ENCODE data around the gene TGFB1. TPM values are rescaled to one million over a fixed set of nuclear protein-coding genes. Genes with fewer than 3 reads are reported as not detected.

Gene TGFB1
- total RNA-seq, 1 donor from 2014 or later, result 244 TPM

DNA sequence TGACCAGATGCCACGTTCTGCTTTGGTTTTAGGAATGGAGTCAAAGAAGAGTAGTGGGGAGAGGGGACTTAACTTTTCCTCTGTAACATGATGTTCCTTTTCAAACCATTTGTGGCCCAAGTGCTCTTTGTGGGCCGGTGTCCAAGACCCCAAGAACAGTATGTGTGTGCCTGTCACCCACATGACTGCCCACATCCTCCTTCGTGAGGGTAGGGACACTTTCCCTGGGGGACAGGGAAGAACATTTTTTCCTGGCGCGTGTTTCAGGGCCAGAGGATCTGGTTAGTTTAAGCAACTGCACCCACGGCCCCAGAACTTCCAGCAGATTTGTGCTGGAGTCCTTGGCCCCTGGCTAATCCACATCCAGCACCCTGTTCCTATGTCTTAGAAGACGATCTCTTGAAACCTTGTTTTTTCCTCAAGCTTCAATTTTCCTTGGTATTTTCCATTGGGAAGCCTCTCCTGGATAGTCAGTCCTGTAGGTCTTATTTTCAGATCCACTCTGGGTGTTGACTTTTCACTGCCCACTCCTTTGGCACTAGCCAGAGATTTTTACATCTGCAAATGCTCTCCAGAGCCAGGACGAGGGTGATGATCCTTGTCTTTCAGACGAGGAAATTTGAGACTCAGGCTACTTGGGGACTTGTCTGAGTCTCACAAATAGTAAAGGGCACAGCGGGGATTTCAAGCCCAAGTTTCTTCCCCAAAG is 54.5 kb downstream of the TGFB1 start:
- Mint-ChIP-seq H3K36me3 (ENCODE audit: unreplicated experiment) (peaks cover 58% of the 10 kb centered on the region), H3K4me1 (ENCODE audit: unreplicated experiment) (peaks cover 36% of the 10 kb centered on the region), H3K9me3 (ENCODE audit: unreplicated experiment) (no peaks in the 10 kb centered on the region), H3K27ac (ENCODE audit: unreplicated experiment) (peak overlapping the region; percentile 98), H3K4me3 (ENCODE audit: unreplicated experiment) (no peak overlapping the region), H3K27me3 (ENCODE audit: unreplicated experiment) (no peaks in the 10 kb centered on the region)
- TF ChIP-seq, protein P1, sequence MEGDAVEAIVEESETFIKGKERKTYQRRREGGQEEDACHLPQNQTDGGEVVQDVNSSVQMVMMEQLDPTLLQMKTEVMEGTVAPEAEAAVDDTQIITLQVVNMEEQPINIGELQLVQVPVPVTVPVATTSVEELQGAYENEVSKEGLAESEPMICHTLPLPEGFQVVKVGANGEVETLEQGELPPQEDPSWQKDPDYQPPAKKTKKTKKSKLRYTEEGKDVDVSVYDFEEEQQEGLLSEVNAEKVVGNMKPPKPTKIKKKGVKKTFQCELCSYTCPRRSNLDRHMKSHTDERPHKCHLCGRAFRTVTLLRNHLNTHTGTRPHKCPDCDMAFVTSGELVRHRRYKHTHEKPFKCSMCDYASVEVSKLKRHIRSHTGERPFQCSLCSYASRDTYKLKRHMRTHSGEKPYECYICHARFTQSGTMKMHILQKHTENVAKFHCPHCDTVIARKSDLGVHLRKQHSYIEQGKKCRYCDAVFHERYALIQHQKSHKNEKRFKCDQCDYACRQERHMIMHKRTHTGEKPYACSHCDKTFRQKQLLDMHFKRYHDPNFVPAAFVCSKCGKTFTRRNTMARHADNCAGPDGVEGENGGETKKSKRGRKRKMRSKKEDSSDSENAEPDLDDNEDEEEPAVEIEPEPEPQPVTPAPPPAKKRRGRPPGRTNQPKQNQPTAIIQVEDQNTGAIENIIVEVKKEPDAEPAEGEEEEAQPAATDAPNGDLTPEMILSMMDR (IDR thresholded peaks at IDR 0.05), result no peak
- DNase-seq (ENCODE audit: extremely low spot score, unreplicated experiment), result no peak

DNA sequence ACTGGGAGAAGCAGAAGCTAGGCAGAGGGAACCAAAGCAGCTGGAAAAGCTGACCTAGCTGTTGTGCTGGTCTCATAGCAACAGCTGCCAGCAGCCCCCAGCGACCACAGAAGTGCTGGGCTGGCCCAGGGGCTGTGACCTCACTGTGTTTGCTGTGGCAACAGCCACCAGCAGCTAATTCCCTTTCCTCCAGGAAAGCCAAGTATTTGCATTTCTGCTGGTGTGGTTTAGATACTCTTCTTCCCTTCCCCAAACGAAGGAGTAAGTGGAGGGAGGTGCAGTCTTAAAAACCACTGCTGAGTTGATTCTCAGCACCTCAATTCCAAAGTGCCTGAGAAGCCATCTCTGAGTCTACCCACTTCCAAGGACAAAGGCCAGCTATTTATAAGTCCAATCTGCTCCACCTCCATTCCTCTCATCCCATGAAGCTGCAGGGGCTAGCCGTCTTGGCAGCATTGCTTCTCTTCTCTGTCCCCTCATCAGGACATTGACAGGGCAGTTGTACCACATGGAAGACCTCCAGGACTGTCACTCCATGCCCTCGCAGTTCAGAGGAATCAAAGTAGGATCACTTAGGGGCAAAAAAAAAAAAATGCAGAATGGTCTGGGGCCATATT is 55.3 kb downstream of the TGFB1 start:
- H3K27ac Mint-ChIP-seq (ENCODE audit: unreplicated experiment), result peak overlapping the region; percentile 98
- H3K9me3 Mint-ChIP-seq (ENCODE audit: unreplicated experiment), result no peaks in the 10 kb centered on the region
- peak; percentile 92 for DNase-seq (ENCODE audit: extremely low spot score, unreplicated experiment)
- H3K36me3 Mint-ChIP-seq (ENCODE audit: unreplicated experiment), result peaks cover 60% of the 10 kb centered on the region
- no peaks in the 10 kb centered on the region for H3K27me3 Mint-ChIP-seq (ENCODE audit: unreplicated experiment)
- H3K4me1 Mint-ChIP-seq (ENCODE audit: unreplicated experiment), result peaks cover 36% of the 10 kb centered on the region
- H3K4me3 Mint-ChIP-seq (ENCODE audit: unreplicated experiment), result no peak overlapping the region
- TF ChIP-seq, protein P1 (IDR thresholded peaks at IDR 0.05), result no peak

DNA sequence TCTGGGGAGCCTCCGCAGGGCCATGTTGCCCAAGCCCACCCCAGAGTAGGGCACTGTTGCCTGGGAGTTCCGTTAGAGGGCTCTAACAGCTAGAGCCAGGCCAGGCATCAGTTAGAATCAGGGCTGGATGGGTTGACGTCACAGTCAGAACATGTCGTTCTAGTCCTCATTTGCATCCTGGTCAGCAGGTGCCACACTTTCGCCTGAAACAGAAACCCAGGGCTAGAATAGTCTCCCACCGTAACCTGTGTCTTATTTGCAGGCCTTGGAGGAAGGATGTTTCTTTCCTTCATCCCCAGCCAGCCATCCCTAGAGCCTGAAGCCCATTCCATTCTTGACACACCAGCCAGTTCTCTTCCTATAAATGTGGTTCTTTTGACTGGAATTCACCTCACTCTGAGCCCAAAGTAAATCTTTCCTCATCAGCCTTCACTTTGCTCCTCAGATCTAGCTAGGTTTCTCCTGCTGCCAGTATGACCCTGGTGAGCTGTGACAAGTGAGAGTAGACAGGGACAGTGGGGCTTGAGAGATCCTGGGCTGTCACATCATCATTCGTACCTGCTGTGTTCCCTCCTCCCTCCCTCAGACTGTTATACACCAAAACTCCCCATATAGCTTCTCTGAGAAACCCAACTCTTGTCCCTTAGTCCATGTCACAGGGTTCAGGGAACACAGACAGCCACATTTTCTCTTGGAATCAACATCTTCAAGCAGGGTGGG is 55.9 kb downstream of the TGFB1 start:
- no peak for DNase-seq (ENCODE audit: extremely low spot score, unreplicated experiment)
- TF ChIP-seq, protein P1 (IDR thresholded peaks at IDR 0.05), result no peak
- H3K9me3 Mint-ChIP-seq (ENCODE audit: unreplicated experiment), result no peaks in the 10 kb centered on the region
- H3K27me3 Mint-ChIP-seq (ENCODE audit: unreplicated experiment), result no peaks in the 10 kb centered on the region
- H3K27ac Mint-ChIP-seq (ENCODE audit: unreplicated experiment), result peak overlapping the region; percentile 98
- H3K4me3 Mint-ChIP-seq (ENCODE audit: unreplicated experiment), result no peak overlapping the region
- H3K4me1 Mint-ChIP-seq (ENCODE audit: unreplicated experiment), result peaks cover 36% of the 10 kb centered on the region
- H3K36me3 Mint-ChIP-seq (ENCODE audit: unreplicated experiment), result peaks cover 62% of the 10 kb centered on the region

DNA sequence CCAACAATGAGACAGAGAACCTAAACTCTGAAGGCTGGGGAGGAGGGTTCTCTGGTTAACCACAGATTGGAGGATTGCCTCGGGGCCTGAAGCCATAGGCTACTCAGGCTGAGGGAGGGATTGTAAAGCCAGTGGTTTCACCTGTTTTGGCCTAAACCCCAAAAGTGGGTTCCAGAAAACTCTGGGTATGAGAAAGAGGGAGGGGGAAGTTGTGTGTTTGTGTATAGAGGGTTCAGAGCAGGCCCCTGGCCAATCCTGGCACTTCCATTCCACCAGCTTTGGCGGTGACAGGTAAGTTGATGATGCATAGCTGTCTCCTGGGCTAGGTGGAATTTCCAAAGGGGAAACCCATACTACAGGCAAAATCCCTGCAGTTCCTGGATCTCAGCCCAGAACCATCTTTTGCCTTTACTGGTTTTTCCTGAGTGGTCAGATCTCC is 57.3 kb downstream of the TGFB1 start:
- TF ChIP-seq, protein P1 (IDR thresholded peaks at IDR 0.05), result no peak
- H3K27ac Mint-ChIP-seq (ENCODE audit: unreplicated experiment), result peak overlapping the region; percentile 98
- H3K27me3 Mint-ChIP-seq (ENCODE audit: unreplicated experiment), result no peaks in the 10 kb centered on the region
- H3K36me3 Mint-ChIP-seq (ENCODE audit: unreplicated experiment), result peaks cover 60% of the 10 kb centered on the region
- no peak overlapping the region for H3K4me3 Mint-ChIP-seq (ENCODE audit: unreplicated experiment)
- H3K4me1 Mint-ChIP-seq (ENCODE audit: unreplicated experiment), result peaks cover 36% of the 10 kb centered on the region
- H3K9me3 Mint-ChIP-seq (ENCODE audit: unreplicated experiment), result no peaks in the 10 kb centered on the region
- no peak for DNase-seq (ENCODE audit: extremely low spot score, unreplicated experiment)

DNA sequence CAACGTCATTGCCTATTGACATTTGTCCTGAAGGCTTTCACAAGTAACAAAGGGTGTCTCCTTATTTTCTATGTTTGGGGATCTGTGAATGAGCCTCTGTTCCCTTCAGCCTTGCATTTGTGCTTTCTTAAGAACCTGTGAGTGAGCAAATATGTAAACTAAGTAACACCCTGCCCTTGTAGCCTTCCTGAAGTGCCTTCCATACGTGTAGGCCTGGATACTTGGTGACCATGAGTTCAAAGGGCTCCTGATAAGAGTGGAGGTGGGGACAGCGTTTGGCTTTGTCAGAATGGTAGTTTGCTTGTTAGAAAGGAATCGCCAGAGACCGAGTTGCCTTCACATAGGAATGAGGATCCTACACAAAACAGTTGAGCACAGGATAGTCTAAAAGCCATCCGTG is 58.2 kb downstream of the TGFB1 start:
- TF ChIP-seq, protein P1 (IDR thresholded peaks at IDR 0.05), result no peak
- Mint-ChIP-seq H3K27ac (ENCODE audit: unreplicated experiment) (peak overlapping the region; percentile 98), H3K4me3 (ENCODE audit: unreplicated experiment) (no peak overlapping the region), H3K27me3 (ENCODE audit: unreplicated experiment) (no peaks in the 10 kb centered on the region), H3K9me3 (ENCODE audit: unreplicated experiment) (no peaks in the 10 kb centered on the region), H3K4me1 (ENCODE audit: unreplicated experiment) (peaks cover 36% of the 10 kb centered on the region), H3K36me3 (ENCODE audit: unreplicated experiment) (peaks cover 52% of the 10 kb centered on the region)
- no peak for DNase-seq (ENCODE audit: extremely low spot score, unreplicated experiment)

All from osteocyte (in vitro differentiated cells).